SK-N-SH (cell line): Measurements from ENCODE around the gene EXOC3.

Source experiments
- EP300 ChIP-seq, 2 experiments: IDR thresholded peaks; 2 replicates each; pipeline versions ENCODE4 v1.4.0 to v1.6.1; 2012; ENCODE audit warnings: borderline replicate concordance in 1 of 2, low read depth in 1 of 2, low read length in 1 of 2
- FOSL2 ChIP-seq: IDR thresholded peaks from 2 replicates; pipeline ENCODE4 v1.4.0; 2012; ENCODE audit warnings: low read depth, mild to moderate bottlenecking, moderate library complexity, borderline replicate concordance
- JUND ChIP-seq: IDR thresholded peaks from 2 replicates; pipeline ENCODE4 v1.4.0; 2012
- MEF2A ChIP-seq: IDR thresholded peaks from 2 replicates; pipeline ENCODE4 v1.4.0; 2012; ENCODE audit warnings: low read depth, borderline replicate concordance
- NRF1 ChIP-seq: IDR thresholded peaks from 2 replicates; pipeline ENCODE4 v1.6.1; 2012; ENCODE audit warnings: low read depth, mild to moderate bottlenecking, low read length
- POLR2AphosphoS5 ChIP-seq: IDR thresholded peaks from 2 replicates; pipeline ENCODE4 v1.6.1; 2012; ENCODE audit warnings: low read depth, low read length
- RCOR1 ChIP-seq: fragments of 150-350 bp; IDR thresholded peaks from 2 replicates; pipeline ENCODE4 v1.6.1; 2017; ENCODE audit warnings: antibody characterized with exemption, low read length
- RXRA ChIP-seq: IDR thresholded peaks from 2 replicates; pipeline ENCODE4 v1.4.0; 2012; ENCODE audit warnings: low read depth, mild to moderate bottlenecking, borderline replicate concordance
- SIN3A ChIP-seq: IDR thresholded peaks from 2 replicates; pipeline ENCODE4 v1.6.1; 2012; ENCODE audit warnings: low read depth, mild to moderate bottlenecking, low read length, moderate library complexity, borderline replicate concordance
- SMC3 ChIP-seq: IDR thresholded peaks from 2 replicates; pipeline ENCODE4 v1.6.1; 2012; ENCODE audit warnings: low read depth, low read length, improper control_type of control experiment
- ZBTB33 ChIP-seq: IDR thresholded peaks from 2 replicates; pipeline ENCODE4 v1.4.0; 2012; ENCODE audit warnings: low read depth, borderline replicate concordance
- TF ChIP-seq, protein P1 (sequence below): fragments of 200-600 bp; sonication (generic); IDR thresholded peaks from 2 replicates; pipeline ENCODE4 v1.6.1; 2017; ENCODE audit warnings: antibody characterized with exemption, mild to moderate bottlenecking, moderate library complexity

GRCh38 chr5:514673-515072 lies 71.7 kb downstream of the EXOC3 start:
- TF ChIP-seq POLR2AphosphoS5 (no peak), EP300 (IDR thresholded peaks at IDR 0.05; ENCODE audit: borderline replicate concordance in 1 of 2, low read depth in 1 of 2, low read length in 1 of 2) (no peak), RXRA (no peak), SMC3 (no peak), NRF1 (no peak), FOSL2 (no peak), SIN3A (no peak), JUND (no peak), MEF2A (no peak), ZBTB33 (no peak), RCOR1 (no peak)
- TF ChIP-seq, protein P1, sequence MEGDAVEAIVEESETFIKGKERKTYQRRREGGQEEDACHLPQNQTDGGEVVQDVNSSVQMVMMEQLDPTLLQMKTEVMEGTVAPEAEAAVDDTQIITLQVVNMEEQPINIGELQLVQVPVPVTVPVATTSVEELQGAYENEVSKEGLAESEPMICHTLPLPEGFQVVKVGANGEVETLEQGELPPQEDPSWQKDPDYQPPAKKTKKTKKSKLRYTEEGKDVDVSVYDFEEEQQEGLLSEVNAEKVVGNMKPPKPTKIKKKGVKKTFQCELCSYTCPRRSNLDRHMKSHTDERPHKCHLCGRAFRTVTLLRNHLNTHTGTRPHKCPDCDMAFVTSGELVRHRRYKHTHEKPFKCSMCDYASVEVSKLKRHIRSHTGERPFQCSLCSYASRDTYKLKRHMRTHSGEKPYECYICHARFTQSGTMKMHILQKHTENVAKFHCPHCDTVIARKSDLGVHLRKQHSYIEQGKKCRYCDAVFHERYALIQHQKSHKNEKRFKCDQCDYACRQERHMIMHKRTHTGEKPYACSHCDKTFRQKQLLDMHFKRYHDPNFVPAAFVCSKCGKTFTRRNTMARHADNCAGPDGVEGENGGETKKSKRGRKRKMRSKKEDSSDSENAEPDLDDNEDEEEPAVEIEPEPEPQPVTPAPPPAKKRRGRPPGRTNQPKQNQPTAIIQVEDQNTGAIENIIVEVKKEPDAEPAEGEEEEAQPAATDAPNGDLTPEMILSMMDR: no peak
